OCI-LY7 (cell line): ENCODE data around the gene MAP3K6. TPM values are rescaled to one million over a fixed set of nuclear protein-coding genes. Genes with fewer than 3 reads are reported as not detected.

Experiments used
- BruUV-seq: library from RNA; stranded (reverse); fragments of 400-500 nt; replicated peaks from 2 replicates; lab custom pipeline; 2021; lab: Mats Ljungman, UMichigan
- CTCF ChIA-PET: fragments of 300-600 bp; sonication (Branson Sonifier 250); formaldehyde crosslinking; loops from one replicate; lab custom pipeline; 2022; ENCODE audit warnings: antibody characterized with exemption; ENCODE audit not compliant: unreplicated experiment; lab: Charles Lee
- POLR2A ChIA-PET: fragments of 300-600 bp; sonication (Branson Sonifier 250); formaldehyde crosslinking; loops from one replicate; lab custom pipeline; 2022; ENCODE audit warnings: antibody characterized with exemption; lab: Charles Lee
- DNase-seq: peaks from one replicate; pipeline ENCODE4 v3.0.0-alpha.2; 2015; ENCODE audit warnings: low spot score
- H2AFZ ChIP-seq: fragments of 200-600 bp; sonication (generic), shearing (Covaris generic); 2 replicates; pipeline ENCODE4 v1.6.1; 2014; ENCODE audit warnings: mild to moderate bottlenecking, antibody characterized with exemption, low read length, moderate library complexity
- H3K27ac ChIP-seq: fragments of 200-600 bp; sonication (generic); 2 replicates; pipeline ENCODE4 v1.5.1; 2014; ENCODE audit warnings: mixed run types, low read depth, mild to moderate bottlenecking, moderate library complexity, low read length, inconsistent platforms; ENCODE audit not compliant: poor library complexity, severe bottlenecking
- H3K36me3 ChIP-seq: fragments of 200-600 bp; sonication (generic); 2 replicates; pipeline ENCODE4 v1.6.1; 2014; ENCODE audit warnings: mild to moderate bottlenecking, antibody characterized with exemption, low read length, moderate library complexity, mixed read lengths; ENCODE audit not compliant: insufficient read depth
- H3K4me1 ChIP-seq: fragments of 200-600 bp; sonication (generic); 2 replicates; pipeline ENCODE4 v1.5.1; 2014; ENCODE audit warnings: mild to moderate bottlenecking, low read length; ENCODE audit not compliant: insufficient read depth, poor library complexity, severe bottlenecking
- H3K4me2 ChIP-seq: fragments of 200-600 bp; sonication (generic); 2 replicates; pipeline ENCODE4 v1.6.1; 2014; ENCODE audit warnings: mild to moderate bottlenecking, low read length
- H3K4me3 ChIP-seq: fragments of 200-600 bp; sonication (generic); 2 replicates; pipeline ENCODE4 v1.5.1; 2014; ENCODE audit warnings: mild to moderate bottlenecking, low read depth, low read length; ENCODE audit not compliant: poor library complexity, severe bottlenecking
- H3K79me2 ChIP-seq: fragments of 200-600 bp; sonication (generic); 2 replicates; pipeline ENCODE4 v1.6.1; 2016; ENCODE audit warnings: low read depth, mild to moderate bottlenecking, low read length, moderate library complexity, mixed read lengths; ENCODE audit not compliant: insufficient read depth
- H3K9me2 ChIP-seq: fragments of 200-600 bp; sonication (generic); 2 replicates; pipeline ENCODE4 v1.6.1; 2016; ENCODE audit warnings: mild to moderate bottlenecking, low read length, mixed read lengths; ENCODE audit not compliant: insufficient read depth
- H3K9me3 ChIP-seq: fragments of 200-600 bp; sonication (generic); 2 replicates; pipeline ENCODE4 v1.6.1; 2014; ENCODE audit warnings: mild to moderate bottlenecking, mixed run types, low read length, mixed read lengths
- H4K20me1 ChIP-seq: fragments of 200-600 bp; sonication (generic); 2 replicates; pipeline ENCODE4 v1.6.1; 2014; ENCODE audit warnings: mild to moderate bottlenecking, antibody characterized with exemption, low read length, moderate library complexity, mixed read lengths; ENCODE audit not compliant: insufficient read depth
- EZH2phosphoT487 ChIP-seq: fragments of 200-600 bp; sonication (generic); IDR thresholded peaks from 2 replicates; pipeline ENCODE4 v1.6.1; 2018; ENCODE audit warnings: low read depth, borderline replicate concordance, mild to moderate bottlenecking, mixed run types, antibody characterized with exemption, low read length, moderate library complexity, mixed read lengths
- intact Hi-C: fragments of 100-400 bp; cut with micrococcal nuclease; formaldehyde crosslinking; loops from one replicate; pipeline ENCODE4 v1.10.0; 2022; ENCODE audit not compliant: unreplicated experiment
- total RNA-seq, 2 experiments: library from RNA; depleted of rRNA in 1 of 2; stranded (reverse); fragments of >200 nt in 1 of 2; shearing (Covaris generic) in 1 of 2; gene quantifications; 2 replicates each; pipeline ENCODE4 v1.2.3, GENCODE V29; 2014 to 2022
- TF ChIP-seq, protein P1 (sequence below): fragments of 200-600 bp; sonication (generic); conservative IDR thresholded peaks from 2 replicates; pipeline ENCODE4 v1.5.1; 2014; ENCODE audit warnings: mild to moderate bottlenecking, antibody characterized with exemption, low read length, moderate library complexity, mixed read lengths

MAP3K6 gene
- total RNA-seq, 2 experiments from 2014 or later = 5.9 to 8.0 TPM

DNA sequence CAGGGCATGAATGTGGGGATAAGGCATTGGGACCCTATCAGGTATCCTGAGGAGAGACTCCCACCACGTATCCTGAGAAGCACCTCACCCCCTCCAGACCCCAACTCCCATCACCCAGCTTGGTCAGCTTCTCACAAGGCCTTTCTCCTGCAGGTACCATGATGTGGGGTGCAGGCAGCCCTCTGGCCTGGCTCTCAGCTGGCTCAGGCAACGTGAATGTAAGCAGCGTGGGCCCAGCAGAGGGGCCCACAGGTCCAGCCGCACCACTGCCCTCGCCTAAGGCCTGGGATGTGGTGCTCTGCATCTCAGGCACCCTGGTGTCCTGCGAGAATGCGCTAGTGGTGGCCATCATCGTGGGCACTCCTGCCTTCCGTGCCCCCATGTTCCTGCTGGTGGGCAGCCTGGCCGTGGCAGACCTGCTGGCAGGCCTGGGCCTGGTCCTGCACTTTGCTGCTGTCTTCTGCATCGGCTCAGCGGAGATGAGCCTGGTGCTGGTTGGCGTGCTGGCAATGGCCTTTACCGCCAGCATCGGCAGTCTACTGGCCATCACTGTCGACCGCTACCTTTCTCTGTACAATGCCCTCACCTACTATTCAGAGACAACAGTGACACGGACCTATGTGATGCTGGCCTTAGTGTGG lies 27.0 kb upstream of the MAP3K6 start:
- H3K36me3 ChIP-seq = no peaks in the 10 kb centered on the region
- H2AFZ ChIP-seq = no peak overlapping the region
- ChIA-PET POLR2A (no interaction called here), CTCF (interaction anchor here (1.0 kb wide), 1 partner anchor 62 kb away, joined by 3 read pairs; no protein-coding TSS in a partner anchor)
- BruUV-seq = no TSS peak
- peaks cover 13% of the 10 kb centered on the region for H3K4me1 ChIP-seq
- no peak for TF ChIP-seq EZH2phosphoT487
- TF ChIP-seq, protein P1, sequence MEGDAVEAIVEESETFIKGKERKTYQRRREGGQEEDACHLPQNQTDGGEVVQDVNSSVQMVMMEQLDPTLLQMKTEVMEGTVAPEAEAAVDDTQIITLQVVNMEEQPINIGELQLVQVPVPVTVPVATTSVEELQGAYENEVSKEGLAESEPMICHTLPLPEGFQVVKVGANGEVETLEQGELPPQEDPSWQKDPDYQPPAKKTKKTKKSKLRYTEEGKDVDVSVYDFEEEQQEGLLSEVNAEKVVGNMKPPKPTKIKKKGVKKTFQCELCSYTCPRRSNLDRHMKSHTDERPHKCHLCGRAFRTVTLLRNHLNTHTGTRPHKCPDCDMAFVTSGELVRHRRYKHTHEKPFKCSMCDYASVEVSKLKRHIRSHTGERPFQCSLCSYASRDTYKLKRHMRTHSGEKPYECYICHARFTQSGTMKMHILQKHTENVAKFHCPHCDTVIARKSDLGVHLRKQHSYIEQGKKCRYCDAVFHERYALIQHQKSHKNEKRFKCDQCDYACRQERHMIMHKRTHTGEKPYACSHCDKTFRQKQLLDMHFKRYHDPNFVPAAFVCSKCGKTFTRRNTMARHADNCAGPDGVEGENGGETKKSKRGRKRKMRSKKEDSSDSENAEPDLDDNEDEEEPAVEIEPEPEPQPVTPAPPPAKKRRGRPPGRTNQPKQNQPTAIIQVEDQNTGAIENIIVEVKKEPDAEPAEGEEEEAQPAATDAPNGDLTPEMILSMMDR = no peak
- no peaks in the 10 kb centered on the region for H3K9me2 ChIP-seq
- no peak overlapping the region for H3K27ac ChIP-seq
- no peaks in the 10 kb centered on the region for H3K9me3 ChIP-seq
- H3K4me3 ChIP-seq = no peak overlapping the region
- no peaks in the 10 kb centered on the region for H3K79me2 ChIP-seq
- no peak for DNase-seq
- no peaks in the 10 kb centered on the region for H4K20me1 ChIP-seq
- intact Hi-C loops = loop anchor here (5.0 kb wide), 2 partner anchors 51 to 291 kb away; partner anchors contain the start of gene SYTL1
- H3K4me2 ChIP-seq = no peak overlapping the region

DNA sequence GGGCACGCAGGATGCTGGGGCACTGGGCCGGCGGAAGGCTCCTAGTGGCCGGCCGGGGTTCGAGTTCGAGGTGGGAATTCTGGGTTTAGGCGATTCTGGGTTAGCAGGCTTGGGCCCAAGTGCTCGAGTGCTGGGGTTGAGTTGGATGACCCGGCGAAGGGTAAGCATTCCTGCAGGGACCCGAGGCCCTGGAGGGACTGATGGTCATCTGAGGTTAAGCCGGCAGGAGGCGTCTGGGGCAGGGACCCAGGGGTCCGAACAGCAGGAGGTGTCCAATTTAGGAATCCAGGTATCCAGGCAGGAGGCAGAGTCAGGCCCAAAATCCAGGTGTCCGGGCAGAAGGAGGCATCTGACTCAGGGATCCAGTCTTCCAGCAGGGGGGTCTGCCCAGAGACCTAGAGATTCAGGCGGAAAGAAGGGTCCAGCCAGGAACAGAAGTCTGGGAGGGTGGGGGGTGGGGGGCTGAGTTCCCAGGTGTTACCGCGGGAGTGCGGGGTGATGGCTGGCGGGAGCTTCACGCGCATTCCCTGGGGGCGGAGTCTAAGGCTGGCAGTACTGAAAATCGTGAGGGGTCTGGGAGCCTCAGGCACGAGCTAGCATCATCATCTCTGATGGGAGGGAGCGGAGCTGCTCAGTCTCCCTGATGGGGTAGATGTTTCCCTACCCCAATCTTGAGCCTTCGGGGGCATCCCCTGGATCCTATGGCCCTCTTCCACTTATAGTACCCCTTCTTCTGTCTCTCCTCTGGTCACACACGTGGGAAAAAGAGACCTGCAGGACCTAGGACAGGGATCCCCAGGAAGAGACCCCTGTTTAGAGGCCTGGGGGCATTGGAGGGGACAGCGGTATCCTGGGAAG lies 26.2 kb upstream of the MAP3K6 start:
- Histone ChIP-seq H3K4me2 (peak overlapping the region; percentile 87), H3K9me2 (no peaks in the 10 kb centered on the region), H3K79me2 (no peaks in the 10 kb centered on the region), H3K4me1 (peaks cover 13% of the 10 kb centered on the region), H3K36me3 (no peaks in the 10 kb centered on the region), H3K4me3 (peak overlapping the region; percentile 75), H3K27ac (no peak overlapping the region), H4K20me1 (no peaks in the 10 kb centered on the region), H2AFZ (peak overlapping the region; percentile 90), H3K9me3 (no peaks in the 10 kb centered on the region)
- no TSS peak for BruUV-seq
- ChIA-PET POLR2A (no interaction called here), CTCF (interaction anchor here (1.0 kb wide), 1 partner anchor 61 kb away, joined by 3 read pairs; no protein-coding TSS in a partner anchor)
- TF ChIP-seq, protein P1 = peak; percentile 50; the same call in 1 of the 2 replicates
- no peak for TF ChIP-seq EZH2phosphoT487
- no peak for DNase-seq
- intact Hi-C loops = loop anchor here (1.0 to 5.0 kb wide), 3 partner anchors 51 to 291 kb away; partner anchors contain the start of gene SYTL1
